ENCODE data around the gene ZNF608. TPM values are rescaled to one million over a fixed set of nuclear protein-coding genes. Genes with fewer than 3 reads are reported as not detected.

Gene ZNF608
- total RNA-seq, 1 experiment from 2014 or later: 5.6 TPM

- TF ChIP-seq EZH2phosphoT487 (IDR thresholded peaks at IDR 0.05; ENCODE audit: borderline replicate concordance) (no peak), SRF (IDR thresholded peaks at IDR 0.05; ENCODE audit: low read depth) (no peak)
Observed at GRCh38 chr5:124752854-124753720, 6.6 kb upstream of the ZNF608 start (continued).

- POLR2A ChIA-PET: no interaction called here
- Histone ChIP-seq H3K9me2 (ENCODE audit: insufficient read depth) (no peaks in the 10 kb centered on the region), H3K36me3 (ENCODE audit: control insufficient read depth in 1 of 2, insufficient read depth in 2 of 2, low read length in 2 of 2) (no peaks in the 10 kb centered on the region), H3K9ac (ENCODE audit: low read length) (no peak overlapping the region), H2AFZ (ENCODE audit: low read depth, low read length, poor library complexity, severe bottlenecking) (peak overlapping the region; percentile 83), H3K9me3 (ENCODE audit: control insufficient read depth in 1 of 2, insufficient read depth in 1 of 2, low read depth in 1 of 2, low read length in 2 of 2) (no peaks in the 10 kb centered on the region), H4K20me1 (ENCODE audit: insufficient read depth) (no peaks in the 10 kb centered on the region), H3K4me2 (ENCODE audit: low read length) (no peak overlapping the region), H3K4me3 (replicated peaks in 1 of 2; ENCODE audit: low read depth in 1 of 2, low read length in 2 of 2) (no peak overlapping the region), H3K79me2 (ENCODE audit: insufficient read depth, low read length) (no peaks in the 10 kb centered on the region), H3K27ac (ENCODE audit: low read depth, low read length) (no peak overlapping the region), H3K27me3 (ENCODE audit: insufficient read depth, low read length) (no peaks in the 10 kb centered on the region), H3K4me1 (ENCODE audit: control insufficient read depth in 1 of 2, insufficient read depth in 2 of 2, low read length in 2 of 2) (peaks cover 14 to 21% of the 10 kb centered on the region in 2 experiments; a peak in 3 of 4 replicates)
- ATAC-seq (no peak), DNase-seq (ENCODE audit: low read depth, low spot score) (no peak)
- CTCF ChIA-PET: no interaction called here
- RAD21 ChIA-PET (ENCODE audit: low non-redundant PET in 1 of 2, low total read pairs in 2 of 2, uncharacterized antibody in 2 of 2, unreplicated experiment in 2 of 2): no interaction called here
- intact Hi-C loops (cut with micrococcal nuclease): no loop called here
- no TSS peak for BruUV-seq (replicated peaks)
- no peak for TF ChIP-seq POLR2AphosphoS5 (IDR thresholded peaks at IDR 0.05; ENCODE audit: low read depth, low read length)
Observed at GRCh38 chr5:124751031-124751430, 4.6 kb upstream of the ZNF608 start.

All from HCT116 (cell line).